Right lobe of liver (tissue), 4 donors: ENCODE results near the gene ANXA11.

ENCODE experiments used
- CTCF ChIP-seq, 4 donors: fragments of 200-600 bp in 3 of 4; fragments of 450-650 bp in 1 of 4; IDR thresholded peaks; one replicate each; pipeline versions ENCODE4 v1.5.1 to v1.8.0; 2016 to 2022; ENCODE audit warnings: antibody characterized with exemption in 4 of 4, mild to moderate bottlenecking in 2 of 4
- POLR2A ChIP-seq: fragments of 450-650 bp; IDR thresholded peaks from one replicate; pipeline ENCODE4 v1.6.1; 2017; ENCODE audit warnings: antibody characterized with exemption, mild to moderate bottlenecking
- donor health status: DM: no; HTN: no; CAD: no.
- donor health status: DM: no; HTN: no; CAD: no.
- donor health status: DM: no; HTN: yes; CAD: no.

DNA sequence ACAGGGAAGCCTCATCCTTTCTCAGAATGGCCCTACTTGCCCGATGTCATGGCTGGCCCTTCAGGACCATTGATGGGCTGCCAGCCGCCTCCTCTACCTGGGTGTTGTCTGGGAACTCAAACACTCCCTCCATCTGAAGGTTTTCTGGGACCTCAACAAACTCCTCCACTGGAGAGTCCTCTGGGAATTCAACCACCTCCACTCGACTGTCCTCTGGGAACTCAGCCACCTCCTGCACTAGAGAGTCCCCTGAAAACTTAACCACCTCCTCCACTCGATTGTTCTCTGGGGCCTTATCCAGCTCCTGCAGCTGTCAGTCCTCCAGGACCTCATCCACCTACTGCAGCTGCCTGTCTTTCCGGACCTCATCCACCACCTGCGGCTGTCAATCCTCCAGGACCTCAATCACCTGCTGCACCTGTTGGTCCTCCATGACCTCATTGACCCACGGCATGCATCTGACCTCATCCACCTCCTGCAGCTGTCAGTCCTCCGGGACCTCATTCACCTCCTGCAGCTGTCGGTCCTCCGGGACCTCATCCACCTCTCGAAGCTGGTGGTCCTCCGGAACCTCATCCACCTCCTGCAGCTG is 47.1 kb upstream of the ANXA11 start:
- TF ChIP-seq POLR2A (no peak), CTCF (IDR thresholded peaks at IDR 0.05) (no peak)
